Liver (tissue), 9 donors: ENCODE data around the gene DRGX. TPM values are rescaled to one million over a fixed set of nuclear protein-coding genes. Genes with fewer than 3 reads are reported as not detected.

Experiments used
- DNase-seq: peaks from one replicate; pipeline ENCODE4 v3.0.0-alpha.2; 2017; ENCODE audit warnings: low spot score
- H3K27ac ChIP-seq, 2 donors: one replicate each; pipeline ENCODE4 v1.7.0; 2013; ENCODE audit warnings: inconsistent platforms in 2 of 2, low read length in 2 of 2, control low read depth in 1 of 2, low read depth in 1 of 2, mild to moderate bottlenecking in 1 of 2
- H3K27me3 ChIP-seq, 4 donors: one replicate each; pipeline versions ENCODE4 v1.6.1 to v1.7.0; 2013; ENCODE audit warnings: low read length in 3 of 4, inconsistent platforms in 1 of 4, mild to moderate bottlenecking in 1 of 4, moderate library complexity in 1 of 4; ENCODE audit not compliant: control insufficient read depth in 4 of 4, insufficient read depth in 4 of 4
- H3K36me3 ChIP-seq, 4 donors: one replicate each; pipeline versions ENCODE4 v1.6.1 to v1.7.0; 2013; ENCODE audit warnings: low read length in 3 of 4, mild to moderate bottlenecking in 3 of 4, low read depth in 1 of 4, moderate library complexity in 1 of 4; ENCODE audit not compliant: control insufficient read depth in 4 of 4, insufficient read depth in 3 of 4
- H3K4me1 ChIP-seq, 4 donors: one replicate each; pipeline versions ENCODE4 v1.6.1 to v1.7.0; 2013; ENCODE audit warnings: low read length in 3 of 4, mild to moderate bottlenecking in 3 of 4, moderate library complexity in 1 of 4; ENCODE audit not compliant: control insufficient read depth in 4 of 4, insufficient read depth in 4 of 4
- H3K4me3 ChIP-seq, 3 donors: one replicate each; pipeline versions ENCODE4 v1.6.1 to v1.7.0; 2013; ENCODE audit warnings: low read length in 3 of 3, control low read depth in 1 of 3, low read depth in 1 of 3, mild to moderate bottlenecking in 1 of 3
- H3K9ac ChIP-seq, 2 donors: one replicate each; pipeline ENCODE4 v1.7.0; 2013; ENCODE audit warnings: low read length in 2 of 2, mild to moderate bottlenecking in 2 of 2, moderate library complexity in 2 of 2, control low read depth in 1 of 2, low read depth in 1 of 2
- H3K9me3 ChIP-seq, 4 donors: one replicate each; pipeline versions ENCODE4 v1.6.1 to v1.7.0; 2013; ENCODE audit warnings: low read length in 3 of 4; ENCODE audit not compliant: control insufficient read depth in 4 of 4
- CTCF ChIP-seq: fragments of 150-350 bp; IDR thresholded peaks from 2 replicates; pipeline ENCODE4 v1.5.1; 2017; ENCODE audit warnings: improper control_type of control experiment, low read depth, low read length; ENCODE audit not compliant: missing input control
- EGR1 ChIP-seq, 2 donors: IDR thresholded peaks; 2 replicates each; pipeline ENCODE4 v1.6.1; 2016 to 2018; ENCODE audit warnings: antibody characterized with exemption in 2 of 2, low read depth in 2 of 2
- FOXA1 ChIP-seq: IDR thresholded peaks from 2 replicates; pipeline ENCODE4 v1.6.1; 2016; ENCODE audit warnings: antibody characterized with exemption
- FOXA2 ChIP-seq: IDR thresholded peaks from 2 replicates; pipeline ENCODE4 v1.6.1; 2016; ENCODE audit warnings: antibody characterized with exemption
- HNF4G ChIP-seq: IDR thresholded peaks from 2 replicates; pipeline ENCODE4 v1.6.1; 2016; ENCODE audit warnings: antibody characterized with exemption
- JUND ChIP-seq, 2 donors: IDR thresholded peaks; 2 replicates each; pipeline ENCODE4 v1.6.1; 2016; ENCODE audit warnings: antibody characterized with exemption in 2 of 2
- MAX ChIP-seq: IDR thresholded peaks from 2 replicates; pipeline ENCODE4 v1.6.1; 2016; ENCODE audit warnings: antibody characterized with exemption
- NR2F2 ChIP-seq: IDR thresholded peaks from 2 replicates; pipeline ENCODE4 v1.6.1; 2016; ENCODE audit warnings: antibody characterized with exemption
- RAD21 ChIP-seq, 2 donors: IDR thresholded peaks; 2 replicates each; pipeline ENCODE4 v1.6.1; 2016; ENCODE audit warnings: antibody characterized with exemption in 2 of 2, mild to moderate bottlenecking in 2 of 2
- REST ChIP-seq: IDR thresholded peaks from 2 replicates; pipeline ENCODE4 v1.6.1; 2016; ENCODE audit warnings: antibody characterized with exemption, mild to moderate bottlenecking
- RXRA ChIP-seq, 2 donors: IDR thresholded peaks; 2 replicates each; pipeline ENCODE4 v1.6.1; 2017 to 2018; ENCODE audit warnings: antibody characterized with exemption in 2 of 2, mild to moderate bottlenecking in 1 of 2
- SP1 ChIP-seq: IDR thresholded peaks from 2 replicates; pipeline ENCODE4 v1.6.1; 2018; ENCODE audit warnings: antibody characterized with exemption, mild to moderate bottlenecking
- TAF1 ChIP-seq: conservative IDR thresholded peaks from 2 replicates; pipeline ENCODE4 v1.6.1; 2016; ENCODE audit warnings: antibody characterized with exemption, mild to moderate bottlenecking
- YY1 ChIP-seq: IDR thresholded peaks from 2 replicates; pipeline ENCODE4 v1.6.1; 2016; ENCODE audit warnings: antibody characterized with exemption, mild to moderate bottlenecking
- ZBTB33 ChIP-seq: IDR thresholded peaks from 2 replicates; pipeline ENCODE4 v1.6.1; 2016; ENCODE audit warnings: antibody characterized with exemption
- WGBS: extraction: QIAGEN DNeasy Blood & Tissue Kit; methylation state at CpG from one replicate; pipeline ENCODE4 v1.1.7; 2013; 5-methylcytosine and 5-hydroxymethylcytosine counted together
- polyA plus RNA-seq, 2 donors: library from polyadenylated mRNA; stranded (reverse) in 1 of 2; unstranded in 1 of 2; fragments of 200-250 nt in 1 of 2; fragments of >200 nt in 1 of 2; fragmentation: Nextera tagmentation in 1 of 2; extraction: Ambion mirVana in 1 of 2; gene quantifications; one replicate each; pipeline versions ENCODE4 v1.2.1 to v1.2.3, GENCODE V29; 2013 to 2015
- total RNA-seq, 2 donors: library from RNA; depleted of rRNA; stranded (reverse); fragments of >200 nt; gene quantifications; one replicate each; pipeline ENCODE4 v1.2.3, GENCODE V29; 2014
- donor health status: healthy.
- donor health status: healthy.
- donor health status: healthy.
- donor health status: healthy.
- donor health status: healthy.

The DRGX gene
- total and polyA plus RNA-seq, 4 donors, result not detected

- TF ChIP-seq RXRA (IDR thresholded peaks at IDR 0.05), result no peak
- no peak for TF ChIP-seq RAD21 (IDR thresholded peaks at IDR 0.05)
- TF ChIP-seq CTCF, result no peak
- no peak for TF ChIP-seq NR2F2
- TF ChIP-seq EGR1 (IDR thresholded peaks at IDR 0.05; ENCODE audit: low read depth in 2 of 2), result no peak
- TF ChIP-seq JUND (IDR thresholded peaks at IDR 0.05), result no peak
These were observed 37.2 kb upstream of the DRGX start (continued) for GRCh38 chr10:49433069-49433468.

GRCh38 chr10:49431426-49431825 is 35.5 kb upstream of the DRGX start:
- no peaks in the 10 kb centered on the region for H3K36me3 ChIP-seq
- H3K27ac ChIP-seq, result no peak overlapping the region
- H3K4me1 ChIP-seq, result no peaks in the 10 kb centered on the region
- H3K9me3 ChIP-seq, result peaks cover 0 to 2% (median under 1%) of the 10 kb centered on the region in 4 donors
- TF ChIP-seq YY1 (no peak), FOXA2 (no peak), FOXA1 (no peak), REST (no peak), HNF4G (no peak), CTCF (no peak), TAF1 (no peak), MAX (no peak), SP1 (no peak), RXRA (IDR thresholded peaks at IDR 0.05) (no peak), ZBTB33 (no peak)
- no peak overlapping the region for H3K4me3 ChIP-seq
- no peak for DNase-seq
- no peaks in the 10 kb centered on the region for H3K27me3 ChIP-seq
- no peak overlapping the region for H3K9ac ChIP-seq
- 75% methylated on average over 2 of the region's 2 CpGs for WGBS
